Kidney (tissue), 14 donors: ENCODE results near the gene MSLN. TPM values are rescaled to one million over a fixed set of nuclear protein-coding genes. Genes with fewer than 3 reads are reported as not detected.

ENCODE experiments used
- DNase-seq, 5 donors: peaks; one replicate each; pipeline ENCODE4 v3.0.0-alpha.2; 2013 to 2020
- FAIRE-seq: peaks from 2 replicates; lab custom pipeline; 2012; peaks lifted over from hg19 to GRCh38; lab: Jason Lieb, UNC
- H3K27ac ChIP-seq, 2 donors: one replicate each; pipeline ENCODE4 v1.7.0; 2013; ENCODE audit warnings: low read depth in 2 of 2, low read length in 2 of 2, inconsistent platforms in 1 of 2
- H3K27me3 ChIP-seq: one replicate; pipeline ENCODE4 v1.7.1; 2013; ENCODE audit warnings: low read length, inconsistent platforms; ENCODE audit not compliant: control insufficient read depth, insufficient read depth
- H3K36me3 ChIP-seq, 3 donors: one replicate each; pipeline versions ENCODE4 v1.7.0 to v1.7.1; 2013; ENCODE audit warnings: low read length in 3 of 3, control low read depth in 1 of 3, inconsistent platforms in 1 of 3; ENCODE audit not compliant: insufficient read depth in 3 of 3, control insufficient read depth in 2 of 3
- H3K4me1 ChIP-seq, 3 donors: one replicate each; pipeline versions ENCODE4 v1.7.0 to v1.7.1; 2013; ENCODE audit warnings: low read length in 3 of 3, inconsistent platforms in 1 of 3, low read depth in 1 of 3; ENCODE audit not compliant: control insufficient read depth in 2 of 3, insufficient read depth in 2 of 3
- H3K4me3 ChIP-seq, 3 donors: one replicate each; pipeline versions ENCODE4 v1.7.0 to v1.8.1; 2013; ENCODE audit warnings: low read length in 3 of 3, control low read depth in 1 of 3, inconsistent platforms in 1 of 3
- H3K9ac ChIP-seq, 3 donors: one replicate each; pipeline versions ENCODE4 v1.7.0 to v1.7.1; 2013; ENCODE audit warnings: low read length in 3 of 3, control low read depth in 1 of 3, inconsistent platforms in 1 of 3
- H3K9me3 ChIP-seq, 3 donors: one replicate each; pipeline versions ENCODE4 v1.7.0 to v1.7.1; 2013; ENCODE audit warnings: low read length in 3 of 3, control low read depth in 1 of 3, inconsistent platforms in 1 of 3; ENCODE audit not compliant: control insufficient read depth in 2 of 3, insufficient read depth in 1 of 3
- intact Hi-C: fragments of 100-400 bp; cut with DNase I; formaldehyde crosslinking; loops from one replicate; pipeline ENCODE4 v1.11.1; 2022
- polyA plus RNA-seq: library from polyadenylated mRNA; stranded (reverse); fragments of 350-450 nt; fragmentation: Illumina TruSeq; extraction: RNeasy Lipid Tissue Mini Kit (QIAGEN cat#74804); gene quantifications from one replicate; pipeline ENCODE4 v1.2.3, GENCODE V29; 2014; ENCODE audit warnings: low read depth, low replicate concordance; ENCODE audit not compliant: insufficient read depth
- total RNA-seq: library from RNA; stranded (reverse); fragmentation: NEBNext Ultra II Directional; extraction: Animal tissue kit (Norgen Biotek cat#: 25700); gene quantifications from one replicate; pipeline ENCODE4 v1.2.1, GENCODE V29; 2021
- TF ChIP-seq, protein P1 (sequence below): IDR thresholded peaks from 3 replicates; pipeline ENCODE4 v1.5.1; 2012; ENCODE audit warnings: mild to moderate bottlenecking, moderate library complexity, borderline replicate concordance; ENCODE audit not compliant: insufficient read depth; ENCODE audit errors: extremely low read depth
- donor health status: control.
- donor health status: control.
- donor health status: control.
- donor health status: control.
- donor health status: control.
- donor health status: DM: yes; HTN: yes; CAD: no.
- donor health status: Normal renal cell carcinoma (clear cell type).

The MSLN gene
- total and polyA plus RNA-seq, 2 donors from 2014 or later = 3.7 to 19.4 TPM

DNA sequence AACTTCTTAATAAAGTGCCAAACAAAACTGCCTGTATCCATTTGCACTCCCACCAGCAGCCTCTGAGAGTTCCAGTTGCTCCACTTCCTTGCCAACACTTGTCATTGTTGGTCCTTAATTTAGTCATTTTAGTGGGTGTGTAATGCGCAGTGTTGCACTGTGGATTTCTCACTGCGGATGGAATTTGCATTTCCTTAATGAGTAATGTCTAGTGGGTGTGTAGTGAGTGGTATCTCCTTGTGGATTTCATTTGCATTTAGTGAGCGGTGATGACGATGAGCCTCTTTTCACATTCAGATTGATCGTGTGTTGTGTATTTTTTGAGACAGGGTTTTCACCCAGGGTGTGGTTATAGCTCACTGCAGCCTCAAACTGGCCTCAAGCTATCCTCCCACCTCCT is 4.1 kb upstream of the MSLN start:
- DNase-seq (no peak), FAIRE-seq (no peak)
- no peak overlapping the region for H3K9ac ChIP-seq
- no peaks in the 10 kb centered on the region for H3K27me3 ChIP-seq
- TF ChIP-seq, protein P1, sequence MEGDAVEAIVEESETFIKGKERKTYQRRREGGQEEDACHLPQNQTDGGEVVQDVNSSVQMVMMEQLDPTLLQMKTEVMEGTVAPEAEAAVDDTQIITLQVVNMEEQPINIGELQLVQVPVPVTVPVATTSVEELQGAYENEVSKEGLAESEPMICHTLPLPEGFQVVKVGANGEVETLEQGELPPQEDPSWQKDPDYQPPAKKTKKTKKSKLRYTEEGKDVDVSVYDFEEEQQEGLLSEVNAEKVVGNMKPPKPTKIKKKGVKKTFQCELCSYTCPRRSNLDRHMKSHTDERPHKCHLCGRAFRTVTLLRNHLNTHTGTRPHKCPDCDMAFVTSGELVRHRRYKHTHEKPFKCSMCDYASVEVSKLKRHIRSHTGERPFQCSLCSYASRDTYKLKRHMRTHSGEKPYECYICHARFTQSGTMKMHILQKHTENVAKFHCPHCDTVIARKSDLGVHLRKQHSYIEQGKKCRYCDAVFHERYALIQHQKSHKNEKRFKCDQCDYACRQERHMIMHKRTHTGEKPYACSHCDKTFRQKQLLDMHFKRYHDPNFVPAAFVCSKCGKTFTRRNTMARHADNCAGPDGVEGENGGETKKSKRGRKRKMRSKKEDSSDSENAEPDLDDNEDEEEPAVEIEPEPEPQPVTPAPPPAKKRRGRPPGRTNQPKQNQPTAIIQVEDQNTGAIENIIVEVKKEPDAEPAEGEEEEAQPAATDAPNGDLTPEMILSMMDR = no peak
- intact Hi-C loops = no loop called here
- no peak overlapping the region for H3K27ac ChIP-seq
- H3K4me1 ChIP-seq = no peaks in the 10 kb centered on the region
- no peaks in the 10 kb centered on the region for H3K9me3 ChIP-seq
- H3K36me3 ChIP-seq = no peaks in the 10 kb centered on the region
- no peak overlapping the region for H3K4me3 ChIP-seq

GRCh38 chr16:759110-759910 is 1.2 kb upstream of the MSLN start:
- TF ChIP-seq, protein P1 = no peak
- no peak overlapping the region for H3K4me3 ChIP-seq
- FAIRE-seq (no peak), DNase-seq (peak in 3 of 5 donors; percentile 30 to 37 (median 35))
- no peak overlapping the region for H3K27ac ChIP-seq
- H3K36me3 ChIP-seq = no peaks in the 10 kb centered on the region
- H3K9ac ChIP-seq = no peak overlapping the region
- no peaks in the 10 kb centered on the region for H3K9me3 ChIP-seq
- intact Hi-C loops = no loop called here
- no peaks in the 10 kb centered on the region for H3K4me1 ChIP-seq
- H3K27me3 ChIP-seq = no peaks in the 10 kb centered on the region

DNA sequence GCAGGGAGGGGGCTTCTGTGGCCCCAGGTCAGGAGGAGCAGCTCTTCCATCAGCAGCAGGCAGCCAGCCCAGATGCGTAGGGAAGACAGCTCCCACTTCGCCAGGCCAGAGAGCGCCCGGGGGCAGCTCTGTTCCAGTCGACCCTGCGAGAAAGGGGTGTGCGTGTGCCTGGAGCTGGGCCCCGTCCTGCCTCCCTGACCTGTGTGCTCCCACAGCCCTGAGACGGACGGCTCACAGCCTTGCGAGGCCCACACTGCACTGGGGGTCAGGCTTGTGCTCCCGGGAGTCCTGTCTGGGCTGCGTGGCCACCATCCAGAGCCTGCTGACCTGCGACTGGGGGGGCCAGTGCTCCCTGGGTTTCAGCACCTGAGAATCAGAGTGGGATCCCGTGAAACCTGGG is 469 bp upstream of the MSLN start:
- Histone ChIP-seq H3K9ac (no peak overlapping the region), H3K27me3 (no peaks in the 10 kb centered on the region), H3K27ac (no peak overlapping the region), H3K4me3 (no peak overlapping the region), H3K36me3 (no peaks in the 10 kb centered on the region), H3K4me1 (no peaks in the 10 kb centered on the region), H3K9me3 (no peaks in the 10 kb centered on the region)
- TF ChIP-seq, protein P1 = no peak
- intact Hi-C loops = no loop called here
- DNase-seq (peak in 1 of 5 donors; percentile 75), FAIRE-seq (no peak)
